ENCODE measurements around the gene DERL3.

Gene DERL3

DNA sequence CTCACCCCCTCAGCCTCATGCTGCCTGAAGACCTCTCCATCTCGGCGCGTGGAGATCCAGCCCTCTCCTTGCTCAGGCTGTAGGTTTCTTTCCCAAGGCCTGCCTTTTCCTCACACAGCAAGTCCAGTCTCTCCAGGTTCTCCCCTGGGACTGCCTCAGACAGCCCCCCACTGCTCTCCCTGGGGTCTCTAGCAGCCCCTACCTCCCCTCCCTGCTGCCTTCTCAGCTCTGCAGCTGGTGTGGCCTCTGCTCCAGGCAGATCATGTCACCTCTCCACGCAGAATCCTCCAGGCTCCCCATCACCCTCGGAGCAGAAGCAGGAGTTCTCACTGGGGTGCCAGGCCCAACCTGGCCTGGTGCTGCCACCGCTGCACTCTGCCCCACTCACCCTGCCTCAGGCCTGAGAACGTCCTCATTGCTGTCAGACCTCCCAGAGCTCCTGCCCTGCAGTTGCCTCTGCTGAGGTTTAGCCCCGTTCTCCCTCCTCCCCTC lies 36.9 kb downstream of the DERL3 start:
- DNase-seq = no peak

DNA sequence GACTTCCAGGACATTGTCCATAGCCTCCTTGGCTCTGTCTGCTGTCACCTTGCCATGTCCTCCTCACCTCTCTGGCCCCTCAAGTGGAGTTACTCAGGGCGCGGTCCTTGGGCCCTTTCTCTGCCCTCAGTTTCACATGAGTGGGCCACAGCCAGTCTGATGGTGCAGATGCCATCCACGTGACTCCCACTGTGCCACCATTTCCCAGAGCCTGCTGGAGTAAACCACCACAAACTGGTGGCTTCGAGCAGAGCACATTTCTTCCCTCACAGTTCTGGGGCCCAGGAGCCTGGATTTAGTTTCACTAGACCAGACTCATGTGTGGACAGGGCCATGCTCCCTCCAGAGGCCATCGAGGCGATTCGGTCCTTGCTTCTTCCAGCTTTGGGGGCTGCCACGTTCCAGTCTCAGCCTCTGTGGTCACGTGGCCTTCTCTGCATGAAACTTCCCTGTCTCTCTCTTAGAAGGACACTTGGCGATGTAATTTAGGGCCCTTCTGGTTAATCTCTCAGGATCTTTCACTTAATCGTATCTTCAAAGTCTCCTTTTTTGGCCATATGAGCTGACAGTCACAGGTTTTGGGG lies 37.5 kb downstream of the DERL3 start:
- DNase-seq = no peak

DNA sequence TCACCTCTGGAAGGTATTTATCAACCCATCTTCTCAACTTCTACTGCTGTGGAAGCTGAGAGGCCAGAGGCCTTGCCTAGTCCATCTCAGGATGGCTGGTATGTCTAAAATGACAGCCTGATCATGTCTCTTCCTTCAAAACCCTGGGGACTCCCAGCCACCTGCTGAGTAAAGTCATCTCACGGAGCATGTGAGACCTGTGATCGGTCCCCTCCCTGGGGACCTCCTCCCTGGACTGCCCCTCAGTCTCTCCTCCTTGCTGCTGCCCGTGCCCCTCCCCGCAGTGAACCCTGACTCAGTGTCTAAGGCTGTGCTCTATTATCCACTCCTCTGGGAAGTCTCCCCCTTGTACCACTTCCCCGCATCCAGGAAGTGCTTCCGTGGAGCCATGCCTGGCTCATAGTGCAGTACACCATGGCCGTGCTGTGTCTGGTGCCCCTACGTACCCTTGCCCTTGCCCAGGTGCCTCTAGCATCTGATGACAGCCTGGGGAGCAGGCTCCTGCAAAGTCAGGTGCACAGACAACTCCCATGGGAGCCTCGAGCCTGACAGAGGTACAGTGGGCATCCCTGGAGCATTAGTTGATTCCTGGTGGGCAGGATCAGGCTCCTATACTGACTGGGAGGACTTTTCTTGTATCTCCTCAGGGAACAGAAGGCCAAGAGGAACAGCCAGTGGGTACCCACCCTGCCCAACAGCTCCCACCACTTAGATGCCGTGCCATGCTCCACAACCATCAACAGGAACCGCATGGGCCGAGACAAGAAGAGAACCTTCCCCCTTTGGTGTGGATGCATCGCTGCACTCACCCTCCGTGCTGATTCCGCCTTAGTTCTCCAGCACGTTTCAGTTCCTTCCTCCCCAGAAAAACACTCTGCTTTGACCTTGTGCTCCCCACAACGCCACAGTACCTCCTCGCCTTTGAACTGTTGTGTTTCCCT lies 38.2 kb downstream of the DERL3 start:
- DNase-seq = no peak

- DNase-seq = no peak
Measured at GRCh38 chr22:23796461-23796860, 42.3 kb downstream of the DERL3 start.

- DNase-seq = no peak
Measured at GRCh38 chr22:23793326-23793725, 45.5 kb downstream of the DERL3 start.

- DNase-seq = no peak
Measured at GRCh38 chr22:23791738-23792645, 46.8 kb downstream of the DERL3 start.

DNA sequence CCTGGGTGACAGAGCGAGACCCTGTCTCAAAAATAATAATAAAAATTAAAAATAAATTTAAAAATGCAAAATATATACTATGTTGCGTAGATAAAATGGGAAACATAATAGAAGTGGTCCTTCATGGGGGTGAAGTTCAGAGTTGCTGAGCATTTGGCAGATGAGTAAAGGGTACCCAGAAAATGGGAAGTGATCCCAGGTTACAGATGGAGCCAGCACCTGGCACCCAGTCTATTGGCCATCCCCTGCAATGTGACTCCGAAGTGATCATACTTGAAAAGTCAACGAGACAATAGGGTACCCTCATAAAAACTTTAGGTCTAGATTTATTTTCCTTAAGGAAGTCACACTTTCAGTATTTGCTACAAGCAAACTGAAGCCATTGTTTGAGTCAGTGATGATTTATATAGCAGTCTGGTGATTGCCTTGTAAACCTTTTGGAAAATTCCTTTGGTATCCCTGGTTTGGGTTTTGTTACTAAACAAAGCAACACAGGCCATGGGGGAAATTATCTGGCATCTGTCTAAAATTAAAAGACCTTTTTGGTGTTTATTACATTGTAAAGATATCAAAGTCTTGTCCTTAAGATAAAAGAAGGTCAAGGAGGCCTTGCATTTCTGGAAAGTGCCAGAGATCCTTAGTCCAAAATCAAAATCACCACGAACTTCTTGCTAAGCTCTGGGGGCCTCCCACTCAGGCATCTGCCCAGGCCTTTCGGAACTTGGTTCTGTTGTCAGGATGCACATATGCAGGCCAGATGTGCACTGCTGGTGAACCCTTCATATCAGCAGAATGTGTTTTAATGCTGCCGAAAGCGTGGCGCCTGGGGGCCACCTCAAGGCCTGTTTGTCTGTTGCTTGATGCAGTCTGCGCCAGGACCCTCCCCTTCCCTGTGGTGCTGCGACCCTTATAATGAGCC lies 47.7 kb downstream of the DERL3 start:
- DNase-seq = peak in 1 of 14 donors; percentile 28

DNA sequence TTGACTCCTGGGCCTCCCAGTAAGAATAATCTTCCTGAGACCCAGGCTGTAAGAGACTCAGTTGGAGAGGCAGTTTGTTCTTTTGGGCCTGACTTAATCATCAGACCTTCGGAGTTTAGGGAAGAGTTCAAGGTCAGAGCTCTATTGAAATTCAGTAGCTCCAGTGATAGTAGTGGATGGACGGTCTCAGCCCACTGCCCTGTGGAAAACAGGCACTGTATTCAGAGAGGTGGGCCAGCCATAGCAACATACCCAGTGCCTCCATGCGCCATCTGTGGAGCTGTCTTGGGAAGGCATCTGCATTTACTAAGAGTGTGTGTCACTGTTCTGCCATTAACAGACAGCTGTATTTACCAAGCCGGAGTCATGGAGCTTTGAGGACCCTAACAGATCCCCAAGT lies 49.2 kb downstream of the DERL3 start:
- peak in 1 of 14 donors; percentile 19 for DNase-seq

- no peak for DNase-seq
Measured at GRCh38 chr22:23789121-23789520, 49.7 kb downstream of the DERL3 start.

DNA sequence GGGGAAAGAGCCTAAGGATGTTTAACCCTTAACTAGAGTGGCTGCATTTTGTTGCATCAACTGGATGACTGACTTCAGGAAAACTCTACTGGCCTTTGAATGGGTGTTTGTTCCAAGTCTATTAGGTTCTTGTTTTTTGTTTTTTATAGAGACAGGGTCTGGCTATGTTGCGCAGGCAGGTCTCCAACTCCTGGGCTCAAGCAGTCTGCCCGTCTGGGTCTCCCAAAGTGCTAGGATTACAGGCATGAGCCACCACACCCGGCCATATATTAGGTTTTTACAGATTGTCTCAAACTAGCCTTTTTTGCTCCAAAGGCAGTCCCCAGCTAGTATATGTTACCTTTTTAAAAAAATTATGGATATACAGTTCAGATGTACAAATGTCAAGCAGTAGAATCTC lies 50.9 kb downstream of the DERL3 start:
- no peak for DNase-seq

DNA sequence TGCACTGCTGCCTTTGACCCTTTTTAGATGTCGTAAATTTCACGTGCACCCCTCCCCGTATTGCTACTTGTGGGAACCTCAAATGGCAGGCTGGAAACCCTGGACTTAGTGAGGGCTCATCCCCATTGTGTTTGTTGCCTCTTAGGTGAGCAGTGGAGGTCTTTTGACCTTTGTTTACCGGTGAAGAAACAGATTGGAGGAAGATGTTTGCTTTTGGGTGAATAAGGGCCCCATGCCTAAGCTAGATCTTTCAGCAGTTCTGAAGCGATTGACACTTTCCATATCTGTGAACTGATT lies 51.3 kb downstream of the DERL3 start:
- no peak for DNase-seq

GRCh38 chr22:23786752-23787599 lies 51.8 kb downstream of the DERL3 start, which contains the start of gene SMARCB1:
Gene SMARCB1 (plus strand): TSS chr22:23786966. CDS start chr22:23787170, 204 bp downstream.
- peak in 13 of 14 donors; percentile 31 to 88 (median 75) for DNase-seq

GRCh38 chr22:23786261-23786710 lies 52.5 kb downstream of the DERL3 start:
- DNase-seq = no peak
